ENCODE measurements around the gene BIK.

DNA sequence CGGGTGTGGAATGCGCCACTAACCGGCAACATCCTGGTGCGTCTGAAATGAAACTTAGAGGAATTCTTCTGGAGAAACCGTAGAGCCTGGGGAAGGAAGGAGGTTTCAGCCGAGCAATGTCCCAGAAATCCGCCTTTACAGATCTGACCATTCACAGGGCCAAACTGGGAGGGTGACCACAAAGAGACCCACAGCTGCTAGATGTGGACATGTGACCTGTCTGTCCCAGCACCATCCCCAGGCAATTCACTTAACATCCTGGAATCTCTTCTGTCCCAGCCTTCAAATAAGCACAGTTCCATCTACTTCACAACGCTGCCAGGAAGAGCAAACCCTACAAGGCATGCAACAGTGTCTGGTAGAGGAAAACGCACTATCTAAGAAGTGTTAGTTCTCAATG is 22.9 kb downstream of the BIK start:
- TF ChIP-seq, protein P1, sequence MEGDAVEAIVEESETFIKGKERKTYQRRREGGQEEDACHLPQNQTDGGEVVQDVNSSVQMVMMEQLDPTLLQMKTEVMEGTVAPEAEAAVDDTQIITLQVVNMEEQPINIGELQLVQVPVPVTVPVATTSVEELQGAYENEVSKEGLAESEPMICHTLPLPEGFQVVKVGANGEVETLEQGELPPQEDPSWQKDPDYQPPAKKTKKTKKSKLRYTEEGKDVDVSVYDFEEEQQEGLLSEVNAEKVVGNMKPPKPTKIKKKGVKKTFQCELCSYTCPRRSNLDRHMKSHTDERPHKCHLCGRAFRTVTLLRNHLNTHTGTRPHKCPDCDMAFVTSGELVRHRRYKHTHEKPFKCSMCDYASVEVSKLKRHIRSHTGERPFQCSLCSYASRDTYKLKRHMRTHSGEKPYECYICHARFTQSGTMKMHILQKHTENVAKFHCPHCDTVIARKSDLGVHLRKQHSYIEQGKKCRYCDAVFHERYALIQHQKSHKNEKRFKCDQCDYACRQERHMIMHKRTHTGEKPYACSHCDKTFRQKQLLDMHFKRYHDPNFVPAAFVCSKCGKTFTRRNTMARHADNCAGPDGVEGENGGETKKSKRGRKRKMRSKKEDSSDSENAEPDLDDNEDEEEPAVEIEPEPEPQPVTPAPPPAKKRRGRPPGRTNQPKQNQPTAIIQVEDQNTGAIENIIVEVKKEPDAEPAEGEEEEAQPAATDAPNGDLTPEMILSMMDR (conservative IDR thresholded peaks at IDR 0.05; ENCODE audit: low read depth in 2 of 2): no peak
- TF ChIP-seq EZH2 (IDR thresholded peaks at IDR 0.05; ENCODE audit: low read depth, unreplicated experiment) (no peak), NANOG (IDR thresholded peaks at IDR 0.05; ENCODE audit: borderline replicate concordance) (no peak), POLR2AphosphoS5 (IDR thresholded peaks at IDR 0.05; ENCODE audit: low read depth) (no peak), STAT1 (IDR thresholded peaks at IDR 0.05; ENCODE audit: unreplicated experiment) (no peak)
- TF ChIP-seq, protein P2, sequence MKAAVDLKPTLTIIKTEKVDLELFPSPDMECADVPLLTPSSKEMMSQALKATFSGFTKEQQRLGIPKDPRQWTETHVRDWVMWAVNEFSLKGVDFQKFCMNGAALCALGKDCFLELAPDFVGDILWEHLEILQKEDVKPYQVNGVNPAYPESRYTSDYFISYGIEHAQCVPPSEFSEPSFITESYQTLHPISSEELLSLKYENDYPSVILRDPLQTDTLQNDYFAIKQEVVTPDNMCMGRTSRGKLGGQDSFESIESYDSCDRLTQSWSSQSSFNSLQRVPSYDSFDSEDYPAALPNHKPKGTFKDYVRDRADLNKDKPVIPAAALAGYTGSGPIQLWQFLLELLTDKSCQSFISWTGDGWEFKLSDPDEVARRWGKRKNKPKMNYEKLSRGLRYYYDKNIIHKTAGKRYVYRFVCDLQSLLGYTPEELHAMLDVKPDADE (IDR thresholded peaks at IDR 0.05): no peak
